ENCODE measurements around the gene KCTD21.

KCTD21 gene

DNA sequence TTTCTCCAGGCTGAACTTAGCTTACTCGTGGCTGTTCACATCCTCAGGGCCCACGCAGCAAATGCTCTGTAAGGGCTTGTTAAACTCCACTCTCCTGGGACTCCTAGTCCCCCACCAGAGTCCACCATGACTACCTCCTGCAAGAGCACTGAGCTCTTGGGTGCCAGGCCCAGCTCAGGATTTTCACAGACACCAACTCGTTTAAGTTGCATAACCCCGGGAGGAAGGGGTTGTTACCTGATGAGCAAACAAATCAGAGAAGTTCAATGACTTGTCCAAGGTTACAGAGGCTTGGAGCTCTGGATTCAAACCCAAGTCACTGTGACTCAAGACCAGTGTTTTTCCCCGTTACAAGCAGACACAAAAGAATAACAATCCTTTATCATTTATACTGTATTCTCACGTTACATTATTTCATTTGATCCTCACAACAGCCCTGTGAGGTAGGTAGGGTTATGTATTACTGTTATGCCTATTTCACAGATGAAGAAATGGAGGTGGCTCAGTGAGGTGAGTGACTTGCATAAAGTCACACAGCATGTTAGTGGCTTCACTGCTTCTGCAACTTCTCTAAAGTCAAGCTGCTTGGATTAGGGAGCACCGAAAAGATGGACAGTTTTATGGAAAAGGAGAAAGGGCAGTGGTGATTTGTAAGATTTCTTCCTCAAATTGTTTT is 17.4 kb downstream of the KCTD21 start:
- DNase-seq = no peak

DNA sequence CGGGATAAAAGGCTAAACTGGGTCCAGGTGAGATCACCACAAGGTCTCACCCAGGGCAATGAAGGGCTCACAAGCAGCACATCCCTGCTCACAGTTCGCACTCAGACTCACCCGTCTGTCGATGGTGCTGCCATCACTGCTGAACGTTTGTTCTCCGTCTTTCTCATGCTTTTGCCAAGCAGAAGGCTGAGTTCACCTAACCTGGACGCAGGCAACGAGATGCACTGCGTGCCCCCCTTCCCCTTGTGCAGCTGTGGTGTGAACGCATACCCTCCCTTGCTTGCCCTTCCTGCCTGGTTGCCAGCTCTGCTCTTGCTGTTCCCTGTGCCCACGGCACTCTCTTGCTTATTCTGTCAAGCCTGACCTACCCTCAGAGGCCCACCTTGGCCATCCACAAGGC is 18.0 kb downstream of the KCTD21 start:
- no peak for DNase-seq

GRCh38 chr11:78168539-78169477 is 19.6 kb downstream of the KCTD21 start:
- DNase-seq = no peak

GRCh38 chr11:78166855-78167469 is 21.5 kb downstream of the KCTD21 start:
- no peak for DNase-seq

DNA sequence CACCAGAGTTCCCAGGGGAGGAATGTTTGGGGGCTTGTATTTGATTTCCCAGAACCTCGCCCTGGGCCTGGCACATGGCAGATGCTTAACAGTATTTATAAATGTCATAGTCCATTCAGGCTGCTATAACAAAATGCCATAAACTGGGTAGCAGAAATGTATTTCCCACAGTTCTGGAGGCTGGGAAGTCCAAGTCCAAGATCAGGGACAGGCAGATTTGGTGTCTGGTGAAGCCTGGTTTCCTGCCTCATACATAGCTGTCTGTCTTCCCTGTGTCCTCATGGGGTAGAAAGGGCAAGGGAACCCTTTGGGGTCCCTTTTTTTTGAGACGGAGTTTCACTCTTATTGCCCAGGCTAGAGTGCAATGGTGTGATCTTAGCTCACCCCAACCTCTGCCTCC is 24.0 kb downstream of the KCTD21 start:
- no peak for DNase-seq

GRCh38 chr11:78163828-78164227 is 24.6 kb downstream of the KCTD21 start:
- DNase-seq = no peak

GRCh38 chr11:78161962-78162371 is 26.5 kb downstream of the KCTD21 start:
- DNase-seq = no peak

DNA sequence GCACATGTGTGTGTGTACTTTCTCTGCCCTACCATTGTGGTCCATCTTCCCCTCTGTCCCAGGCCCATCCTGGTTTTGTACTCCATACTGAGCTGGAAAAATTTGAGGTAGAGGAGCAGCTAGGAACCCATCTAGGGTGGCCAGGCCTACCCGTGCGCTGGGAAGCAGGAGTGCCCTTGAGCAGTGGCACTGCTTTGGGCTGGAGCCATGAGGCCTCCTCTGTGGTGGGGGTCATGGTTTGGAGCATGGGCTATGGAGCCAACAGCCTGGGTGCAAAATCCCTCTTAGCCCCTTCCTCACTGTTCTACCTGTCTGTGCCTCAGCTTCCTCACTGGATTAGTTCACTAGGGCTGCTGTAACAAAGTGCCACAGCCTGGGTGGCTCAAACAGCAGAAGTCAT is 27.1 kb downstream of the KCTD21 start:
- DNase-seq = no peak

- no peak for DNase-seq
Observed at GRCh38 chr11:78160557-78160956, 27.9 kb downstream of the KCTD21 start.

DNA sequence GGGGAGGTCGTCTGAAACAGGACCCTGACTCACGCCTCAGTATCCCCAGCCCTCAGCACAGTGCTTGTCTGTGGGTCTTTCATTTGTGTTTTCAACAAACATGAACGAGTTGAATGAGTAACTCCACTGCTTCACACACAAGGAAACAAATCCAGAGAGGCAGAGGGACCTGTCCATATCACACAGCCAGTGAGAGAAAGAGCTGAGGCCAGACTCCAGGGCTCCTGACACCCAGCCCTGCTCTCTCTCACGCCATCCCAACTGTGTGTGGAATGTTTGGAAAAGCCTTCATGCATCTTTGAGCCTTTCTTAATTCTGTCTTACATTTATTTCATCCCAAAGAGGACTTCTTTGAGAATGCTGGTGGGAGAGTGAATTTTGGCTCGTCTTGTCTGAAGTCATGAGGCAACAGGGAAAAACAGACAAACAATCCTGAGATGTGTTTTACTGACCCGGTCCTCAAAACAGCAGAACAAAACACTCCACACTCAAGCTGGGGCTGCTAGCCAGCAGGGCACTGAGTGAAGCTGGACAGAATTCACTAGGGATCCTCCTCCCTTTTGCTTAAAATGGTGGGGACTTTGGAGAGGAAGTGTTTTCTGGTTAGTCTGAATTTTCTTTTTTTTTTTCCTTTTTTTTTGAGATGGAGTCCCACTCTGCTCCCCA is 29.3 kb downstream of the KCTD21 start:
- DNase-seq = no peak

DNA sequence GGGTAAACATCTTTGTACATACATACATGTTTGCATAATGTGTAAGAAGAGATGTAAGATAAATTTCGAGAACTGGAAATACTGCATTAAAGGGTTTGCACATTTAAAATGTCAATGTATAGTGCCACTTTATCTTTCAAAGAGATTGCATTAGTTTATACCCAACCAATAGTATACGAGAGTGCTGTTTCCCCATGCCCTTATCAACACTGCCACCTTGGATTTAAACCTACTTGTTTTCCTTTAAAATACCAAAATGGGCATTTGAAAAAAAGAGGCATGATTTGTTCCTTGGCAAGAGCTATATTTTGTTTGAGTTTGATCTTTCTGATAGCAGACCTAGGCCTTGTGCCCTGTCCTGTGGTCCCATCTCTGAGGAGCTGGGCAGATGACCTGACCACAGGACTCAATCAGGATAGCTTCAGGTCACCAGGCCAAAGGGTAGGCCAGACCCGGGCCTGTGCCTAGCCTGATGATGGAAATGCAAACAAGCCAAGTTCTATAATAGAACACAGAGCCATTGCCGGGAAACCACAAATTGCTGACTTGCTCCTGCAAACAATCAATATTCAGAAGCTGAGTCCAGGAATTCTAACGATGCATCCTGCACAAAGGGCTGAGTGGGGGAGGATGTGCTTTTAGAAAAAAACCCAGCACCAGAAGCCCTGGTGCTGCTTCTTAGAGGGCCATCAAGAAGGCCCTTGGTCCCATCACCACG is 32.1 kb downstream of the KCTD21 start:
- DNase-seq = no peak

GRCh38 chr11:78151804-78152203 is 36.6 kb downstream of the KCTD21 start:
- DNase-seq = no peak

DNA sequence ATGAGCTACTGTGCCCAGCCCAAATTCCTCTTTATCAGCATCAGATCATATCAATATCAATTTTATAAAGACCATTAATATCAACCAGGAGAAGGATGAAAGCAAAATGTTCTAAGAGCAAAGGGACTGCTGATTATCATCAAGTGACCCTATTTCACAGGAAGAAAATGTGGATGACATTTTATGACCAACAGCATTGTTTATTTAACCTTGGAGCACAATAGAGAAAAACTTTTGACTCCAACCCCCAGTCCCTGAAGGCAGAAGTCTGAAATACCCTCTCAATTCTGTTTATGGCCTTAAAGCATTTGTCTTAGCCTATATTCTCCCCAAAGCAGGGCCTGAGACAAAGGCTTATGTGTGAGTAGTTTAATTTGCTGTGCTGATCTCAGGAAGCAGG is 37.7 kb downstream of the KCTD21 start:
- no peak for DNase-seq

- no peak for DNase-seq
Observed at GRCh38 chr11:78150346-78150745, 38.1 kb downstream of the KCTD21 start.

DNA sequence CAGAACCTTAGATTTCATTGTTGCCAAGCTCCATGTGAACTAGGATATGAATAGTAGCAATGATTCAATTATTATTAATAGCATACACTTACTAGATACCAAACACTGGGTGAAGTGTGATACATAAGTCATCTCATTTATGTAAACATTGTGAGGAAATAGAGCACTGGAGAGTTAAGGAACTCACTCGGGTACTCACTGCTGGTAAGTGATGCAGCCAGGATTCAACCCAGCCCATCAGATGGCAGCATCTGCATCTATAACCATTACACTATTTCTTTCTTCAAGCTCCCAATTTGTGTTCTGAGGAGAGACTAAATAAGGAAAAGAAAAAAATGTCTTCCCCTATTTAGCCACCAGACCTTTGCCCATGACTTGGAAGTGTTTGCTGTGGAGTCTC is 38.8 kb downstream of the KCTD21 start:
- no peak for DNase-seq

DNA sequence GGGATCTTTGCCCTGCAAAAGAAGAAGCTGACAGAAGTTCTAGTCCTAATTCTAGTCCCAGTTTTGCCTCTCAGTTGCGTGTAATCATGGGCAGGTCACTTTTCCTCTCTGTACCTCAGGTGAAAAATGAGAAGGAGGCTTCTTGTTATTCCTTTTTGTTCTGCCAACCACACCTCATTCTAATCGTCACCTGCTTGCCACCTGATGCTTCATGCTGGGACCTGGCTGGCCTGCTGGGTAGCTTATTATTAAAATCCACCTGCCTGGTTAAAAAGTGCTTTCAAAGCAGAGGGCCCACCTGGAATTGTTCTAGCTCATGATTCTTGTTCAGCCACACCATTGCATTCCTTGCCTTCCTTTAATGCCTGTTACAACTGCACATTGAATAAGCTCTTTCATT is 40.6 kb downstream of the KCTD21 start:
- no peak for DNase-seq

GRCh38 chr11:78145511-78146025 is 42.9 kb downstream of the KCTD21 start:
- DNase-seq = no peak

- DNase-seq = no peak
Observed at GRCh38 chr11:78140392-78141077, 47.9 kb downstream of the KCTD21 start.

- peak; percentile 97 for DNase-seq
Observed at GRCh38 chr11:78139422-78140391, 48.7 kb downstream of the KCTD21 start, which contains the start of gene ALG8. Gene ALG8 (minus strand): TSS chr11:78139626. CDS start chr11:78139588, 38 bp downstream.

DNA sequence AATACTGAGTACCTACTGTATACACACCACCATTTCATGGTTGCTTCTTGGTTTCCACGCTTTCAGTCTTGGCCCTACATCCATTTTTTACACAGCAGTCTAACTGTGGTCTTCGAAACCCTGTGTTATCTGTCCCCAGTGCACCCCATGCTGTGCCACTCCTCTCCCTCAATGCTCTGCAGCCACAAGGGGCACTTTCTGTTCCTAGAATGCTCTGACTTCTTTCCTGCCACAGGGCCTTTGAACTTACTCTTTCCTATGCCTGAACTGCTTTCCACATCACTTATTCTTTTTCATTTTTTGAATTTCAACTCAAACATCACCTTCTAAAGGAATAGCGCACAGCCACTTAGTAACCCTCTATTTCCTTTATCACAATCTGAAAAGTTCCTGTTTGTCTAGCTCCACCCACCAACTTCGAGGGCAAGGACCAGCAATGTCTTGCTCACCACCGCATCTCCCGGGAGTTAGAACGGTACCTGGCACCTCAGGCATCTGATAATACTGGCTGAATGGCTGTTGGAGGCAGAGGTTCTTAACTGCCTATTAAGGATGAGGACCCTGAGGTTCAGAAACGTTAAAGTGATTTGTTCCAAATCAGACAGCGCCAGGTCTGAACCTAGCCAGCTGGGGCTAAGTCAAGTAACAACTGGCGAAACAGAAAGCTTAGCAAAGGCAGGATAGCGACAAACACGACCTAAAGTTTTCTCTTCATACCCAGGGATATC is 49.6 kb downstream of the KCTD21 start:
- DNase-seq = peak; percentile 31
